H1 (cell line): ENCODE measurements around the gene RAB3IL1. TPM values are rescaled to one million over a fixed set of nuclear protein-coding genes. Genes with fewer than 3 reads are reported as not detected.

Experiments used
- CTCF ChIA-PET: fragments of 300-600 bp; sonication (Branson Sonifier 250); formaldehyde crosslinking; loops from one replicate; lab custom pipeline; 2021; ENCODE audit not compliant: partially characterized antibody; lab: Charles Lee
- POLR2A ChIA-PET: fragments of 300-600 bp; sonication (Branson Sonifier 250); formaldehyde crosslinking; loops from one replicate; lab custom pipeline; 2021; ENCODE audit warnings: inconsistent platforms; ENCODE audit not compliant: partially characterized antibody; lab: Charles Lee
- DNase-seq, 2 experiments: peaks; one replicate each; pipeline versions ENCODE4 v3.0.0 to v3.0.0-alpha.2; 2010 to 2022; ENCODE audit warnings: low spot score in 2 of 2, low read depth in 1 of 2, mixed read lengths in 1 of 2
- FAIRE-seq: peaks from 2 replicates; lab custom pipeline; 2011; peaks lifted over from hg19 to GRCh38; lab: Jason Lieb, UNC
- H2AFZ ChIP-seq: 2 replicates; pipeline ENCODE4 v1.8.1; 2012; ENCODE audit warnings: low read length, inconsistent platforms
- H2AK5ac ChIP-seq: 2 replicates; pipeline ENCODE4 v1.6.1; 2013; ENCODE audit warnings: low read depth, low read length
- H2BK120ac ChIP-seq: replicated peaks from 2 replicates; pipeline ENCODE3; 2013; ENCODE audit warnings: low read depth, low read length, inconsistent platforms
- H2BK12ac ChIP-seq: 2 replicates; pipeline ENCODE4 v1.6.1; 2013; ENCODE audit warnings: low read depth, low read length
- H2BK15ac ChIP-seq: 2 replicates; pipeline ENCODE4 v1.6.1; 2013; ENCODE audit warnings: low read length
- H2BK20ac ChIP-seq: 2 replicates; pipeline ENCODE4 v1.6.1; 2013; ENCODE audit warnings: low read length
- H2BK5ac ChIP-seq: 2 replicates; pipeline ENCODE4 v1.6.1; 2013; ENCODE audit warnings: low read depth, low read length
- H3K14ac ChIP-seq: 2 replicates; pipeline ENCODE4 v1.6.1; 2013; ENCODE audit warnings: inconsistent platforms; ENCODE audit not compliant: insufficient read length
- H3K18ac ChIP-seq: 2 replicates; pipeline ENCODE4 v1.6.1; 2013; ENCODE audit warnings: low read length; ENCODE audit errors: extremely low read depth
- H3K23ac ChIP-seq: 2 replicates; pipeline ENCODE4 v1.6.1; 2013; ENCODE audit warnings: inconsistent platforms; ENCODE audit not compliant: insufficient read length
- H3K23me2 ChIP-seq: 2 replicates; pipeline ENCODE4 v1.6.1; 2013; ENCODE audit warnings: low read depth, low read length
- H3K27ac ChIP-seq: 2 replicates; pipeline ENCODE4 v1.6.1; 2011; ENCODE audit warnings: low read depth, low read length, inconsistent platforms
- H3K27me3 ChIP-seq, 4 experiments: replicated peaks in 1 of 4; 1 replicate in 1 of 4; 2 replicates in 3 of 4; pipeline versions ENCODE4 v1.6.1 to v1.8.1; 2011 to 2013; ENCODE audit warnings: low read length in 3 of 4, mild to moderate bottlenecking in 3 of 4, inconsistent platforms in 2 of 4, mixed read lengths in 2 of 4, moderate library complexity in 1 of 4; ENCODE audit not compliant: control insufficient read depth in 3 of 4, insufficient read depth in 3 of 4; ENCODE audit errors: extremely low read depth in 1 of 4
- H3K36me3 ChIP-seq, 4 experiments: 2 replicates each; pipeline versions ENCODE4 v1.6.1 to v1.8.1; 2011 to 2013; ENCODE audit warnings: mild to moderate bottlenecking in 4 of 4, low read length in 3 of 4, moderate library complexity in 2 of 4, control low read depth in 1 of 4, inconsistent platforms in 1 of 4; ENCODE audit not compliant: insufficient read depth in 4 of 4, control insufficient read depth in 2 of 4
- H3K4ac ChIP-seq: replicated peaks from 2 replicates; pipeline ENCODE3; 2013; ENCODE audit warnings: low read length, low read depth, mixed read lengths, inconsistent platforms; ENCODE audit not compliant: insufficient read length
- H3K4me1 ChIP-seq, 4 experiments: replicated peaks in 1 of 4; 1 replicate in 1 of 4; 2 replicates in 3 of 4; pipeline versions ENCODE4 v1.6.1 to v1.8.1; 2011 to 2013; ENCODE audit warnings: low read length in 3 of 4, inconsistent platforms in 2 of 4, mixed read lengths in 1 of 4; ENCODE audit not compliant: insufficient read depth in 4 of 4, control insufficient read depth in 3 of 4
- H3K4me2 ChIP-seq, 2 experiments: 2 replicates each; pipeline versions ENCODE4 v1.6.1 to v1.8.1; 2011 to 2013; ENCODE audit warnings: low read depth in 2 of 2, low read length in 2 of 2, control low read depth in 1 of 2, inconsistent platforms in 1 of 2, mild to moderate bottlenecking in 1 of 2; ENCODE audit not compliant: insufficient read depth in 1 of 2
- H3K4me3 ChIP-seq, 4 experiments: fragments of 200-600, 300-600 bp in 1 of 4; sonication (generic), shearing (Covaris generic), sonication (Bioruptor Twin) in 1 of 4; 2 replicates each; pipeline versions ENCODE4 v1.5.1 to v1.8.1; 2011 to 2016; ENCODE audit warnings: low read length in 4 of 4, low read depth in 3 of 4, control low read depth in 2 of 4, inconsistent platforms in 2 of 4, mild to moderate bottlenecking in 2 of 4, mixed read lengths in 1 of 4, moderate library complexity in 1 of 4; ENCODE audit not compliant: insufficient read depth in 2 of 4; ENCODE audit errors: extremely low read depth in 1 of 4
- H3K56ac ChIP-seq: replicated peaks from 2 replicates; pipeline ENCODE3; 2013; ENCODE audit warnings: low read depth, mild to moderate bottlenecking, mixed read lengths, low read length, inconsistent platforms; ENCODE audit not compliant: insufficient read length
- H3K79me1 ChIP-seq: 2 replicates; pipeline ENCODE4 v1.6.1; 2013; ENCODE audit warnings: low read depth, low read length, control low read depth
- H3K79me2 ChIP-seq, 2 experiments: 2 replicates each; pipeline versions ENCODE4 v1.6.1 to v1.8.1; 2012 to 2013; ENCODE audit warnings: low read length in 2 of 2, mild to moderate bottlenecking in 2 of 2, inconsistent platforms in 1 of 2; ENCODE audit not compliant: insufficient read depth in 2 of 2, control insufficient read depth in 1 of 2
- H3K9ac ChIP-seq, 4 experiments: replicated peaks in 1 of 4; 1 replicate in 1 of 4; 2 replicates in 3 of 4; pipeline versions ENCODE4 v1.6.1 to v1.8.1; 2011 to 2013; ENCODE audit warnings: low read depth in 3 of 4, low read length in 3 of 4, control low read depth in 2 of 4, mild to moderate bottlenecking in 2 of 4, moderate library complexity in 2 of 4, inconsistent platforms in 1 of 4; ENCODE audit errors: extremely low read depth in 1 of 4
- H3K9me3 ChIP-seq, 2 experiments: 2 replicates each; pipeline versions ENCODE4 v1.6.1 to v1.8.1; 2012 to 2013; ENCODE audit warnings: mild to moderate bottlenecking in 2 of 2, moderate library complexity in 2 of 2, control low read depth in 1 of 2, inconsistent platforms in 1 of 2, low read depth in 1 of 2, low read length in 1 of 2, mixed read lengths in 1 of 2; ENCODE audit not compliant: insufficient read depth in 2 of 2
- H4K20me1 ChIP-seq, 2 experiments: replicated peaks in 1 of 2; 2 replicates each; pipeline versions ENCODE3 to v1.8.1; 2011 to 2013; ENCODE audit warnings: inconsistent platforms in 2 of 2, low read length in 2 of 2, mild to moderate bottlenecking in 1 of 2; ENCODE audit not compliant: insufficient read depth in 2 of 2, control insufficient read depth in 1 of 2
- H4K5ac ChIP-seq: 2 replicates; pipeline ENCODE4 v1.6.1; 2013; ENCODE audit warnings: low read length, low read depth, mixed read lengths, inconsistent platforms; ENCODE audit not compliant: insufficient read length
- H4K8ac ChIP-seq: 2 replicates; pipeline ENCODE4 v1.8.0; 2013; ENCODE audit warnings: mild to moderate bottlenecking, moderate library complexity, low read length, inconsistent platforms; ENCODE audit not compliant: insufficient read depth; ENCODE audit errors: extremely low read depth
- H4K91ac ChIP-seq: replicated peaks from 2 replicates; pipeline ENCODE3; 2013; ENCODE audit warnings: low read length, mixed read lengths, inconsistent platforms; ENCODE audit not compliant: insufficient read length
- EP300 ChIP-seq, 2 experiments: IDR thresholded peaks; 1 replicate in 1 of 2; 2 replicates in 1 of 2; pipeline ENCODE4 v1.6.1; 2011 to 2012; ENCODE audit warnings: low read depth in 2 of 2, low read length in 2 of 2, mild to moderate bottlenecking in 2 of 2, borderline replicate concordance in 1 of 2, inconsistent platforms in 1 of 2, moderate library complexity in 1 of 2
- HDAC2 ChIP-seq, 2 experiments: fragments of 300-600 bp in 1 of 2; sonication (generic) in 1 of 2; IDR thresholded peaks; 2 replicates each; pipeline ENCODE4 v1.6.1; 2011 to 2012; ENCODE audit warnings: low read depth in 2 of 2, low read length in 2 of 2, mild to moderate bottlenecking in 2 of 2, moderate library complexity in 2 of 2, borderline replicate concordance in 1 of 2, inconsistent platforms in 1 of 2
- JUND ChIP-seq: IDR thresholded peaks from 2 replicates; pipeline ENCODE4 v1.6.1; 2011; ENCODE audit warnings: mild to moderate bottlenecking, improper control_type of control experiment, low read length
- RXRA ChIP-seq: IDR thresholded peaks from 2 replicates; pipeline ENCODE4 v1.6.1; 2011; ENCODE audit warnings: low read depth, mild to moderate bottlenecking, low read length, moderate library complexity; ENCODE audit not compliant: insufficient read depth
- SIN3A ChIP-seq, 2 experiments: IDR thresholded peaks in 1 of 2; conservative IDR thresholded peaks in 1 of 2; 2 replicates each; pipeline ENCODE4 v1.6.1; 2011 to 2012; ENCODE audit warnings: low read length in 2 of 2, improper control_type of control experiment in 1 of 2, low read depth in 1 of 2, mild to moderate bottlenecking in 1 of 2
- TEAD4 ChIP-seq: IDR thresholded peaks from 2 replicates; pipeline ENCODE4 v1.6.1; 2012; ENCODE audit warnings: low read depth, low read length, inconsistent platforms, mixed read lengths
- WGBS, 2 experiments: shearing (Covaris generic) in 1 of 2; methylation state at CpG; one replicate each; pipeline versions ENCODE4 v1.1.6 to v1.1.7; 2013 to 2015; ENCODE audit warnings: low lambda C conversion rate in 2 of 2, mixed read lengths in 2 of 2, inconsistent platforms in 1 of 2, low coverage in 1 of 2, missing lambda C conversion rate in 1 of 2; ENCODE audit not compliant: insufficient replicate concordance in 2 of 2, insufficient coverage in 1 of 2, insufficient read length in 1 of 2; ENCODE audit errors: extremely low coverage in 1 of 2, missing lambda C conversion rate in 1 of 2; 5-methylcytosine and 5-hydroxymethylcytosine counted together
- polyA plus RNA-seq, 7 experiments: library from polyadenylated mRNA; depleted of rRNA in 3 of 7; stranded (reverse) in 5 of 7; unstranded in 2 of 7; fragments of >200 nt in 5 of 7; fragments of 200-250 nt in 2 of 7; gene quantifications; 1 replicate in 5 of 7; 2 replicates in 1 of 7; 4 replicates in 1 of 7; pipeline versions ENCODE4 v1.2.1 to v1.2.3, GENCODE V29; 2011 to 2013; ENCODE audit warnings: missing spikeins in 2 of 7, mixed read lengths in 2 of 7
- total RNA-seq: library from RNA; stranded (reverse); fragmentation: NEBNext Ultra II Directional; extraction: Animal tissue kit (Norgen Biotek cat#: 25700); gene quantifications from 2 replicates; pipeline ENCODE4 v1.2.1, GENCODE V29; 2021

RAB3IL1 gene
- total and polyA plus RNA-seq, 2 of the 8 experiments (the other 6 are each of a cell fraction or from before 2014, with no cell fraction given), result 6.8 to 7.9 TPM

- Histone ChIP-seq H2AK5ac (peak overlapping the region; percentile 79; the same call in 1 of the 2 replicates), H3K4ac (peak overlapping the region; percentile 35), H3K4me2 (no peak overlapping the region), H3K79me1 (no peaks in the 10 kb centered on the region), H4K20me1 (no peaks in the 10 kb centered on the region), H4K5ac (no peak overlapping the region), H3K79me2 (no peaks in the 10 kb centered on the region), H4K8ac (no peak overlapping the region), H3K27me3 (no peaks in the 10 kb centered on the region), H3K56ac (no peak overlapping the region), H4K91ac (peak overlapping the region; percentile 41), H3K23me2 (no peaks in the 10 kb centered on the region), H3K27ac (0 out of 2 replicates have a peak overlapping the region, but pooled peaks have one; percentile 2), H3K9ac (no peak overlapping the region), H3K36me3 (no peaks in the 10 kb centered on the region), H2BK5ac (no peak overlapping the region), H2BK12ac (peak overlapping the region; percentile 80; the same call in 1 of the 2 replicates), H3K23ac (no peak overlapping the region), H3K9me3 (no peaks in the 10 kb centered on the region), H3K18ac (no peak overlapping the region), H3K4me1 (peaks cover 0 to 14% (median 3%) of the 10 kb centered on the region in 4 experiments; a peak in 5 of 7 replicates), H3K4me3 (no peak overlapping the region), H2BK15ac (peak overlapping the region; percentile 88; the same call in 1 of the 2 replicates), H2AFZ (no peak overlapping the region), H2BK120ac (no peak overlapping the region), H2BK20ac (no peak overlapping the region), H3K14ac (no peak overlapping the region)
- FAIRE-seq, result no peak
- ChIA-PET POLR2A (interaction anchor here (0.9 to 15.5 kb wide), 9 partner anchors 12 to 184 kb away, joined by 3 to 137 read pairs (median 4); partner anchors contain the start of genes BEST1 and FTH1), CTCF (interaction anchor here (0.9 to 23.2 kb wide), 57 partner anchors 14 to 332 kb away, joined by 3 to 658 read pairs (median 6); partner anchors contain the start of genes BEST1, FTH1 and RAB3IL1)
- no peak for DNase-seq
- WGBS, 2 experiments, result 91% methylated on average over 9 of the region's 9 CpGs; no CpG with 5 or more reads in 1 of the 2 experiments
- TF ChIP-seq TEAD4, result no peak
- no peak for TF ChIP-seq HDAC2 (IDR thresholded peaks at IDR 0.05; ENCODE audit: borderline replicate concordance in 1 of 2, low read depth in 2 of 2, low read length in 2 of 2)
- no peak for TF ChIP-seq EP300 (IDR thresholded peaks at IDR 0.05; ENCODE audit: borderline replicate concordance in 1 of 2, low read depth in 2 of 2, low read length in 2 of 2)
- no peak for TF ChIP-seq RXRA
- TF ChIP-seq SIN3A (conservative IDR thresholded peaks at IDR 0.05 in 1 of 2, IDR thresholded peaks at IDR 0.05 in 1 of 2; ENCODE audit: low read depth in 1 of 2, low read length in 2 of 2), result no peak
- TF ChIP-seq JUND, result no peak
These were observed 19.2 kb downstream of the RAB3IL1 start for GRCh38 chr11:61898247-61898582.
